Caco-2 (cell line): ENCODE results near the gene TMEM18. TPM values are rescaled to one million over a fixed set of nuclear protein-coding genes. Genes with fewer than 3 reads are reported as not detected.

Experiments
- BruUV-seq: library from RNA; stranded (reverse); fragments of 400-500 nt; replicated peaks from 2 replicates; lab custom pipeline; 2021; lab: Mats Ljungman, UMichigan
- CTCF ChIA-PET: fragments of 300-600 bp; sonication (Branson Sonifier 250); formaldehyde crosslinking; loops from one replicate; lab custom pipeline; 2022; ENCODE audit warnings: antibody characterized with exemption; lab: Charles Lee
- POLR2A ChIA-PET: fragments of 300-600 bp; sonication (Branson Sonifier 250); formaldehyde crosslinking; loops from one replicate; lab custom pipeline; 2022; ENCODE audit warnings: antibody characterized with exemption; lab: Charles Lee
- DNase-seq, 2 experiments: peaks; one replicate each; pipeline versions ENCODE4 v3.0.0 to v3.0.0-alpha.2; 2020 to 2022
- H3K27me3 ChIP-seq: replicated peaks from 2 replicates; pipeline ENCODE4 v1.6.0; 2011; ENCODE audit warnings: low read length; ENCODE audit not compliant: control insufficient read depth, insufficient read depth
- H3K36me3 ChIP-seq: 2 replicates; pipeline ENCODE4 v1.5.1; 2011; ENCODE audit warnings: low read length; ENCODE audit not compliant: control insufficient read depth, insufficient read depth
- H3K4me1 ChIP-seq: fragments of 250-450 bp; sonication (Bioruptor Pico); 2 replicates; pipeline ENCODE4 v1.5.1; 2020; ENCODE audit warnings: mild to moderate bottlenecking
- H3K4me3 ChIP-seq: 2 replicates; pipeline ENCODE4 v1.5.1; 2011; ENCODE audit warnings: low read depth, mild to moderate bottlenecking, control low read depth, low read length
- H3K9me3 ChIP-seq: fragments of 250-450 bp; sonication (Bioruptor Pico); 2 replicates; pipeline ENCODE4 v1.5.1; 2020; ENCODE audit warnings: mild to moderate bottlenecking, moderate library complexity
- H3K27ac Mint-ChIP-seq: one replicate; pipeline ENCODE4 v1.8.0; 2022; ENCODE audit warnings: mixed read lengths; ENCODE audit not compliant: unreplicated experiment
- H3K27me3 Mint-ChIP-seq: one replicate; pipeline ENCODE4 v1.8.0; 2022; ENCODE audit warnings: mixed read lengths; ENCODE audit not compliant: insufficient read depth, unreplicated experiment
- H3K36me3 Mint-ChIP-seq: one replicate; pipeline ENCODE4 v1.8.0; 2022; ENCODE audit warnings: mild to moderate bottlenecking, mixed read lengths; ENCODE audit not compliant: insufficient read depth, unreplicated experiment
- H3K4me1 Mint-ChIP-seq: one replicate; pipeline ENCODE4 v1.8.0; 2022; ENCODE audit warnings: low read depth, mixed read lengths; ENCODE audit not compliant: unreplicated experiment
- H3K4me3 Mint-ChIP-seq: one replicate; pipeline ENCODE4 v1.8.0; 2022; ENCODE audit warnings: mild to moderate bottlenecking, moderate library complexity, mixed read lengths; ENCODE audit not compliant: unreplicated experiment
- H3K9me3 Mint-ChIP-seq: one replicate; pipeline ENCODE4 v1.8.0; 2022; ENCODE audit warnings: mixed read lengths; ENCODE audit not compliant: unreplicated experiment
- CTCF ChIP-seq, 2 experiments: fragments of 200-600 bp in 1 of 2; IDR thresholded peaks; 1 replicate in 1 of 2; 2 replicates in 1 of 2; pipeline versions ENCODE4 v1.5.1 to v1.8.0; 2011 to 2022; ENCODE audit warnings: antibody characterized with exemption in 1 of 2, control low read depth in 1 of 2, inconsistent platforms in 1 of 2, low read depth in 1 of 2, low read length in 1 of 2, mild to moderate bottlenecking in 1 of 2, moderate library complexity in 1 of 2; ENCODE audit not compliant: insufficient read depth in 1 of 2, severe bottlenecking in 1 of 2, unreplicated experiment in 1 of 2
- intact Hi-C: fragments of 100-400 bp; cut with micrococcal nuclease; formaldehyde crosslinking; loops from one replicate; pipeline ENCODE4 v1.10.0; 2022; ENCODE audit not compliant: unreplicated experiment
- total RNA-seq: library from RNA; stranded (reverse); gene quantifications from 2 replicates; pipeline ENCODE4 v1.2.3, GENCODE V29; 2022

TMEM18 gene
- total RNA-seq, 1 experiment from 2014 or later = 22.9 TPM

GRCh38 chr2:623130-623922 lies 53.9 kb downstream of the TMEM18 start:
- peaks cover 6% of the 10 kb centered on the region for H3K36me3 Mint-ChIP-seq
- Histone ChIP-seq H3K4me3 (no peak overlapping the region), H3K9me3 (peaks cover 1% of the 10 kb centered on the region; the same call in 1 of the 2 replicates), H3K4me1 (no peaks in the 10 kb centered on the region), H3K27me3 (no peaks in the 10 kb centered on the region; the same call in 1 of the 2 replicates), H3K36me3 (no peaks in the 10 kb centered on the region)
- ChIA-PET CTCF (no interaction called here), POLR2A (no interaction called here)
- no TSS peak for BruUV-seq
- H3K4me3 Mint-ChIP-seq = no peak overlapping the region
- H3K4me1 Mint-ChIP-seq = no peaks in the 10 kb centered on the region
- intact Hi-C loops = no loop called here
- H3K27ac Mint-ChIP-seq = no peak overlapping the region
- H3K9me3 Mint-ChIP-seq = peaks cover 12% of the 10 kb centered on the region
- DNase-seq = no peak
- peaks cover 13% of the 10 kb centered on the region for H3K27me3 Mint-ChIP-seq
- TF ChIP-seq CTCF (IDR thresholded peaks at IDR 0.05; ENCODE audit: insufficient read depth in 1 of 2, low read depth in 1 of 2, low read length in 1 of 2, severe bottlenecking in 1 of 2, unreplicated experiment in 1 of 2) = no peak

- H3K4me1 Mint-ChIP-seq = no peaks in the 10 kb centered on the region
- no peaks in the 10 kb centered on the region for H3K36me3 ChIP-seq
- DNase-seq = no peak
- H3K9me3 ChIP-seq = peaks cover 8% of the 10 kb centered on the region
- intact Hi-C loops = no loop called here
- peaks cover 11% of the 10 kb centered on the region for H3K27me3 Mint-ChIP-seq
- H3K36me3 Mint-ChIP-seq = peaks cover 6% of the 10 kb centered on the region
- ChIA-PET CTCF (no interaction called here), POLR2A (no interaction called here)
- no peak overlapping the region for H3K27ac Mint-ChIP-seq
- H3K4me1 ChIP-seq = no peaks in the 10 kb centered on the region
- no peak for TF ChIP-seq CTCF (IDR thresholded peaks at IDR 0.05; ENCODE audit: insufficient read depth in 1 of 2, low read depth in 1 of 2, low read length in 1 of 2, severe bottlenecking in 1 of 2, unreplicated experiment in 1 of 2)
- H3K9me3 Mint-ChIP-seq = peaks cover 21% of the 10 kb centered on the region
- H3K4me3 ChIP-seq = no peak overlapping the region
- no peak overlapping the region for H3K4me3 Mint-ChIP-seq
- BruUV-seq = no TSS peak
- H3K27me3 ChIP-seq = no peaks in the 10 kb centered on the region; the same call in 1 of the 2 replicates
Observed at GRCh38 chr2:622357-622756, 54.8 kb downstream of the TMEM18 start.

DNA sequence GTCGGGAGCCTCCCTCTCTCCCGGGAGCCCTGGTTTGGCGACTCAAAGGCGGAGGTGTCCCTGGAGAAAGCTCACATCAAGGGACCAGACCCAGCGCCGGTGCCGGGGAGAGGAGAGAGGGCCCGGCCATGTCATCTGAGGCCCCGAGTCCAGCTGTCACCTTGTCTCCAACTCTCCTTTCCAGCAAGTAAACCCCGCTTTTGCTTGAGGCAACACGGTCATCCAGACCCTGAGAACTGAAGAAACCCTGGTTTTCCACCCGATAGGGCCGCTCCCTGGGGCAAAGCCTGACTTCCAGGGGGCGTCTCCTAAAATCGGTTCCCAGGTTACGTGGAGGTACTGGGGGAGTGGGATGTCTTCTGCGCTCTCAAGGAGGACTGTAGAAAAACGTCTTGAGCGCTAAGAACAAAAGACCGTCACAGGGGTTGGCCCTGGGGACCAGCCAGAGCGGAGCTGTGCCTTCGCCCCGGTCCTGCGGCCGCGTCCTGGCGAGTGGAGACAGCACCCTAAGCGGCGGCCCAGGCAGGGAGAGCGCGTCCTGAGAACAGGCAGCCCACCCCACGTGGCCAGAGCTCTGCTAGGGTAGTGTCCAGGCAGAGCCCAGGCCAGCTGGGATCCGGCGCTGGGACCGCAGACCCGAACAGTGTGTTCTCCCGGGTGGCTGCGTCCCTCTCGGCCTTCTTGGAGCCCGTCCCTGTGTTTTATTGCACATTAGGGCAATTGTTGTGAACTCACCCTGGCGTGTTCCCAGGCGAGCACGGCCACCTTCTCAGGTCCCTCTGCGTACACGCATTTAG lies 55.7 kb downstream of the TMEM18 start:
- H3K4me3 Mint-ChIP-seq = no peak overlapping the region
- Histone ChIP-seq H3K4me1 (no peaks in the 10 kb centered on the region), H3K36me3 (no peaks in the 10 kb centered on the region), H3K9me3 (peaks cover 8% of the 10 kb centered on the region), H3K4me3 (no peak overlapping the region), H3K27me3 (no peaks in the 10 kb centered on the region; the same call in 1 of the 2 replicates)
- intact Hi-C loops = no loop called here
- no peak for TF ChIP-seq CTCF (IDR thresholded peaks at IDR 0.05; ENCODE audit: insufficient read depth in 1 of 2, low read depth in 1 of 2, low read length in 1 of 2, severe bottlenecking in 1 of 2, unreplicated experiment in 1 of 2)
- H3K4me1 Mint-ChIP-seq = no peaks in the 10 kb centered on the region
- POLR2A ChIA-PET = no interaction called here
- peaks cover 6% of the 10 kb centered on the region for H3K36me3 Mint-ChIP-seq
- no peak for DNase-seq
- no peak overlapping the region for H3K27ac Mint-ChIP-seq
- H3K27me3 Mint-ChIP-seq = peaks cover 6% of the 10 kb centered on the region
- H3K9me3 Mint-ChIP-seq = peaks cover 21% of the 10 kb centered on the region
- no TSS peak for BruUV-seq
- CTCF ChIA-PET = no interaction called here
